ENCODE results near the gene HYCC2.
"Not testable (repeated sequence)": the region's sequence is repeated elsewhere in the genome, so short reads cannot be mapped to it uniquely, and the experiment has no call there.

Gene HYCC2

GRCh38 chr2:201070948-201071478 lies 458 bp downstream of the HYCC2 start:
- DNase-seq (ENCODE audit: low read depth): no peak

DNA sequence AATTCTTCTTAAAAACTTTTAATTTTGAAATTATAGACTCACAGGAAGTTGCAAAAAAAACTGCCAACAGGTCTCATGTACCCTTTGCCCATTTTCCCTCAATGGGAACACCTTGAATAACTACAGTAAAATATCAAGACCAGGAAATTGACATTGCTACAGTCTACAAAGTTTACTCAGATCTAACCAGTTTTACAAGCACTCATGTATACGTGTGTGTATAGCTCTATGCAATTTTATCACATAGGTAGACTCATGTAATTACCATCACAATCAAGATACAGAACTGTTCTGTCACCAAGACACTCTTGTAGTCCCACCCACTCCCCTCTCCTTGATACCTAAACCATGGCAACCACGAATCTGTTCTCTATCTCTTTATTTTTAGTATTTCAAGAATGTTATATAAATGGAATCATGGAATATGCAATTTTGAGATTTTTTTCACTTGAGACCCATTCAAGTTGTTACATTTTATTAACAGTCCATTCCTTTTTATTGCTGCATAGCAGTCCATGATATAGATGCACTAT lies 6.6 kb downstream of the HYCC2 start:
- DNase-seq (ENCODE audit: low read depth): no peak

DNA sequence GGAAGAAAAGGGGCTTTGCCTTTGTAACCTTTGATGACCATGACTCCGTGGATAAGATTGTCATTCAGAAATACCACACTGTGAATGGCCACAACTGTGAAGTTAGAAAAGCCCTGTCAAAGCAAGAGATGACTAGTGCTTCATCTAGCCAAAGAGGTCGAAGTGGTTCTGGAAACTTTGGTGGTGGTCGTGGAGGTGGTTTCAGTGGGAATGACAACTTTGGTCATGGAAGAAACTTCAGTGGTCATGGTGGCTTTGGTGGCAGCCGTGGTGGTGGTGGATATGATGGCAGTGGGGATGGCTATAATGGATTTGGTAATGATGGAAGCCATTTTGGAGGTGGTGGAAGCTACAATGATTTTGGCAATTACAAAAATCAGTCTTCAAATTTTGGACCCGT lies 8.0 kb downstream of the HYCC2 start:
- not testable (repeated sequence) for DNase-seq (ENCODE audit: low read depth)

- DNase-seq (ENCODE audit: low read depth): no peak
Observed at GRCh38 chr2:201059961-201060755, 11.3 kb downstream of the HYCC2 start.

GRCh38 chr2:201058914-201059313 lies 12.6 kb downstream of the HYCC2 start:
- DNase-seq (ENCODE audit: low read depth): no peak

- DNase-seq (ENCODE audit: low read depth): no peak
Observed at GRCh38 chr2:201057715-201058248, 13.7 kb downstream of the HYCC2 start.

GRCh38 chr2:201057087-201057521 lies 14.4 kb downstream of the HYCC2 start:
- no peak for DNase-seq (ENCODE audit: low read depth)

DNA sequence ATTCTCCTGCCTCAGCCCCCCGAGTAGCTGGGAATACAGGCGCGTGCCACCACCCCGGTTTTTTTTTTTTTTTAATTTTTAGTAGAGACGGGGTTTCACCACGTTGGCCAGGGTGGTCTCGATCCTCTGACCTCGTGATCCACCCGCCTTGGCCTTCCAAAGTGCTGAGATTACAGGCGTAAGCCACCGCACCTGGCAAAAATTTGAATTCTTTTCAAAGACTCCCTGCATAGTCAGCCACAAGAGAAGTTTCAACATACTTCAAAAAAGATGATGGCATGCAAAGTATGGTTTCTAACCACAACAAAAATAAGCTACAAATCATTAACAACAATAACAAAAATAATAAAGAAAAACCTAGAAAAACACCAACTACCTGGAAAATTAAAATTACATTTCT lies 22.0 kb downstream of the HYCC2 start:
- no peak for DNase-seq (ENCODE audit: low read depth)

- DNase-seq (ENCODE audit: low read depth): no peak
Observed at GRCh38 chr2:201046881-201047280, 24.6 kb downstream of the HYCC2 start.

DNA sequence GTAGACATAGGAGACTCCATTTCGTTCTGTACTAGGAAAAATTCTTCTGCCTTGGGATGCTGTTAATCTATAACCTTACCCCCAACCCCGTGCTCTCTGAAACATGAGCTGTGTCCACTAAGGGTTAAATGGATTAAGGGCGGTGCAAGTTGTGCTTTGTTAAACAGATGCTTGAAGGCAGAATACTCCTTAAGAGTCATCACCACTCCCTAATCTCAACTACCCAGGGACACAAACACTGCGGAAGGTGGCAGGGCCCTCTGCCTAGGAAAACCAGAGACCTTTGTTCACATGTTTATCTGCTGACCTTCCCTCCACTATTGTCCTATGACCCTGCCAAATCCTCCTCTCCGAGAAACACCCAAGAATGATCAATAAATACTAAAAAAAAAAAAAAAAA lies 28.4 kb downstream of the HYCC2 start:
- DNase-seq (ENCODE audit: low read depth): not testable (repeated sequence)

GRCh38 chr2:201042451-201042850 lies 29.0 kb downstream of the HYCC2 start:
- DNase-seq (ENCODE audit: low read depth): not testable (repeated sequence)

DNA sequence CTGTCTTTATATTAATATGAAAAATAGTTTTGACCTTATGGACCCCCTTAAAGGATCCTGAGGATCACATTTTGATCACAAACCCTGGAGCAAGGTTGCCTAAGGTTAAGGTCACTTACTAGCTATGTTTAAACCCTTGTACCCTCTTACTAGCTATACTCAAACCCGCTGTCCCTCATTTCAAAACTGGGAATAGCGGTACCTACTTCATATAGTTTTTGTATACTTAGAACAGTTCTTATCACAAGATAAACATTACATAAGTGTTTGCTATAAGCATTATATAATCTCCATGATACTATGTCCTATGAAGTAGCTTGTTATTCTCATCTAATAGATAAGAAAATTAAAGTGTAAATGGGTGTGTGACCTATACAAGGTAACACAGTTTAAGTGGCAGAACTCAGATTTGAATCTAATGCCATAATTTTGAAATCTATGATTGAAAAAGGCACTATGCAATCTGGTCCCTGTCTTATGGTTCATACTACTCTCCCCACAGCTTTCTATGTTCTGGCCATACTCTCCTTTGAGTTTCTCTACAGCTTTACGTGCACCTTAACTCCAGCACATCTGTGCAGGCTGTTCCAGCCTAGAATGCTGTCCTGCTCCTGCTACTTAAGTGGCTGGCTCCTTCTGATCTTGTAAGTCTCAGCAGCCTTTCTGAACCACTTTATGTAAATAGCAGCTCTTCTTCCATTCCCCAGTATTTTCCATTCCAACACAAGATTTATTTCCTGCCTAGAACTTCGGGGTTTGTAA lies 30.4 kb downstream of the HYCC2 start:
- DNase-seq (ENCODE audit: low read depth): no peak

DNA sequence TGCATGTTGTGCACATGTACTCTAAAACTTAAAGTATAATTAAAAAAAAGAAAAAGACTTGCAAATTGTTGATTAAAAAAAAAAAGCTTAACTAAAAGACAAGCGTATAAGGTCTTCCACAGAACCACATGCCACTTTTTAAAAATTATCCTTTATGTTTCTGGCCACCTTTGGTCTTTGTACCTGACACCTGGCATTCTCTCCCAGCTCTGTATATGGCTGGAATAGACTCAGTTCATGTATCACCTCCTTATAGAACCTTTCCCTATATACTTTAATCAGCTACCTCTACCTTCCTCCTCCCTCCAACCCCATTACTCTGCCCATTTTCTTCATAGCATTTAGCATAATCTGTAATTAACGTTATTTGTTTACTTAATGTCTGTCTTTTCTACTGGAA lies 32.6 kb downstream of the HYCC2 start:
- no peak for DNase-seq (ENCODE audit: low read depth)

- not testable (repeated sequence) for DNase-seq (ENCODE audit: low read depth)
Observed at GRCh38 chr2:201038361-201038760, 33.1 kb downstream of the HYCC2 start.

DNA sequence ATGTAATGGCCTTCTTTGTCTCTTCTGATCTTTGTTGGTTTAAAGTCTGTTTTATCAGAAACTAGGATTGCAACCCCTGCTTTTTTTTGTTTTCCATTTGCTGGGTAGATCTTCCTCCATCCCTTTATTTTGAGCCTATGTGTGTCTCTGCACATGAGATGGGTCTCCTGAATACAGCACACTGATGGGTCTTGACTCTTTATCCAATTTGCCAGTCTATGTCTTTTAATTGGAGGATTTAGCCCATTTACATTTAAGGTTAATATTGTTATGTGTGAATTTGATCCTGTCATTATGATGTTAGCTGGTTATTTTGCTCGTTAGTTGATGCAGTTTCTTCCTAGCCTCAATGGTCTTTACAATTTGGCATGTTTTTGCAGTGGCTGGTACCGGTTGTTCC lies 37.1 kb downstream of the HYCC2 start:
- not testable (repeated sequence) for DNase-seq (ENCODE audit: low read depth)

DNA sequence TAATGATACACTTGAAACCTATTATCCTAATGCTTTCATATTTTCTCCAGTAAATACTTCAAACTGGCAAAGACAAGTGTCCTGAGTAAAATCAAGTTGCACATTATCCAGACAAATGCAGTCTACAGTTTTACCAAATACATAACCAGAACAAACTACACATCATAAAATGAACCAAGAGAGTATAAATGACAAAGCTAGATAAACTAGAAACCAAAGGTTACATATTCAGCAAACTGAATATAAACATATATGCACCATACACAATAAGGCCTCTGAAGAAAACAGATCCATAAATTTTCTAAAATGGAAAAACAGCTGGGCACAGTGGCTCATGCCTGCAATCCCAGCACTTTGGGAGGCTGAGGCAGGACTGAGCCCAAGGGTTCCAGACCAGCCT lies 47.0 kb downstream of the HYCC2 start:
- DNase-seq (ENCODE audit: low read depth): no peak

DNA sequence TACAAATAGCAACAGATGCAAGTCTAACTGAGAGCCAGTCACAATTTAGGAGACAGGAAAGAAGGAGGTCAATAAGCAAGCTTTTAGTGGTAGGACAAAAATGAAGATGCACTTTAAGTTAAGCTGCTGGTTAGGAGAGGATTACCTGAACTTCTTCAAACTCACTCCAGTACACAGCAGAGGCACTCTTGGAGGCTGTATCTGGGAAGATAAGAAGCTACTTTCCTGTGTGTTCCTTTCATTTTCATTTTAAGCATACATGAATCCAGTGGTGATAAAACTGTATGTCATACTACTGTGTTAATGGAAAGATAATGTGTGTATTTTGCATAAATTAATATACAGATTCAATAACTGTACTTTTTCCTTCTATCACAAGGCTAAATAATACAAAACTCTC lies 49.6 kb downstream of the HYCC2 start:
- no peak for DNase-seq (ENCODE audit: low read depth)
